ENCODE measurements around the gene NOL3. TPM values are rescaled to one million over a fixed set of nuclear protein-coding genes. Genes with fewer than 3 reads are reported as not detected.

Gene NOL3
- total RNA-seq, 1 donor from 2014 or later: 20.2 TPM

DNA sequence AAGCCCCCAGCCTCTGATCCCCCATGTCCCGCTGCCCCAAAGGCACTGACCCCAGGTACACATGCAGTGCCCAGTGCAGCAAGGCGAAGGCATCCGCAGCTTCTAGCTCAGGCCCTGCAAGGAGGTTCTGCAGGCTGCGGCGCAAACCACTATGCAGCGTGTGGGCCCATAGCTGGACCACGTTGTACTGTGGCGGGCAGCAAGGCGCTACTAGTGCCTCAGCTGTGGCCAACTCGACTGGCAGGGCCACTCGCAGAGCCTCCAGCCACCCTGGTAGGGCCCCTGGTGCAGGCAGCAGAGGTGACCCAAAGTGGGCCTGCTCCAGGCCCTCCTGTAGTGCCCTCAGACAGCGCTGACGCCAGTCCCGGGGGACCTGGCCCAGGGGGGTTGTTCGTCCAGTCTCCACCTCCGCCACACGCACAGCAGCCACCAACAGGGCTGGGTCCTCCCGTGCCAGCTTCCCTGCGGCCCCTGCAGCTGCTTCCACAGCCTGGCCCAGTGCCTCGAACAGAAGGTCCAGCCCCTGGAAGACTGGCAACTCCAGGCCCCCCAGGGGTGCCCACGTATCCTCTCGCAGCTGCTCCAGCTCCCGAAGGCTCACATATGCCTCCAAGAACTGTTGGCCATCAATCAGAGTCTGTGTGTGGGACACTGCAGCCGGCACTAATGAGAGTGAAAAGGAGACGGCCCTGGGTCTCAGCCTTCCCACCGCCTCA, 17.0 kb downstream of the NOL3 start:
- intact Hi-C loops (cut with micrococcal nuclease): no loop called here

DNA sequence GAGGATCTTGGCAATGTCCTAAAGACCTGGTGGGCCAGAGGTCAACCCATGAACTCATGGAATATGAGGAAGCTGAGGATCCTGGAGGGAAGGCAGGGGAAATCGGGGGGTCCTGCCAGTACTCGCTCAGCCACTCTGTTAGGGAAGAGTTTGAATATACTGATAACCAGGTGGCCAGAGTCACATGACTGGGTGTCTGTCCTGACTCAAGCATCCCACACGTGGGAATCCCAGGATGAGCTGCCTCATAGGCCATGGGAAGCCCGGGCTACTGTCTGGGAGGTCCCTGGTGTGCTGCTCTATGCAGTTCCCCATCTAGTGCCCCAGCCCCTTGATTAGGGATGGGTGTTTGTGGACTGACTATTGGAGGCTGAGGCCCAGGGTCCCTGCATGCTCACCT, 18.0 kb downstream of the NOL3 start:
- intact Hi-C loops (cut with micrococcal nuclease): no loop called here

DNA sequence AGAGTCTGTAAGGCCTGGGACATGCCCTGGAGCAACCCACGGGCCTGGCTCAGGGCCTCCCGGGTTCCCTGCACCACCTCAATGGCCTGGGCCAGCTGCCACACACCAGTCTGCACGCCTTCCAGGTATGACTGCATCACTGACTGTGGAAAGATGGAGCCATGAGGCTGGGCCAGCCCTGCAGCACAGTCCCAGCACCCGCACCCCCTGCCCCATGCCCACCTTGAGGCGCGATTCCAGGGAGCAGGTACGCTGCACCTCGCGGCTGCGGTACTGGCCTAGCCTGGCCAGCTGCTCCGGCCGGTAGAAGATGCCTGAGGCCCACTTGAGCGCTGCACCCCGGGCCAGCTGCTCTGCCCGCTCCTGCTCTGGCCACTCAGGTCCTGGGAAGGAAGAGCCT, 18.5 kb downstream of the NOL3 start:
- intact Hi-C loops (cut with micrococcal nuclease): no loop called here

DNA sequence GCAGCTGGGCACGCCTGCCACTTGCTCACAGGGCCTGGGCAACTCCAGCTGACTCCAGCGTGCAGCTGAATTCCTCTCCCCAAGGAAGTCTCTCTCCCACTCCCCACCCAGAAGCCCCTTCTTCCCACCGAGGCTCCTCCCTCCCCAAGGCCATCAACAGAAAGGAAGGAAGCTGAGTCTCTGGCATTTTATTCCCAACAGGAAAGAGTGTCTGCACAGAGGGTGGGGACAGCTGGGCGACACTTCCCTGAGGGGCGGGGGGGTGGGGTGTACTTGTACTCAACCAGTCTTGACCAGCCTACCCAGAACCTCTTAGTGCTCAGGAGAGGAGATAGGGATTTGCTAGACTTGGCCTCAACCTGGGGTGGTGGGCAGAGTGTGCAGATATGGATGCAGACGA, 19.7 kb downstream of the NOL3 start, which contains the start of gene EXOC3L1:
TSS of gene EXOC3L1 (minus strand) at position 96 of the 400 bp plus-strand sequence. CDS start 460 bp downstream, outside the sequence.
- intact Hi-C loops (cut with micrococcal nuclease): no loop called here

- intact Hi-C loops (cut with micrococcal nuclease): no loop called here
These were observed 20.4 kb downstream of the NOL3 start for GRCh38 chr16:67190448-67191399.

GRCh38 chr16:67191411-67191994, 21.2 kb downstream of the NOL3 start:
- intact Hi-C loops (cut with micrococcal nuclease): no loop called here

GRCh38 chr16:67191995-67192681, 21.8 kb downstream of the NOL3 start, which contains the start of gene E2F4:
TSS of gene E2F4 (plus strand) at chr16:67192155. CDS start at chr16:67192228, 73 bp downstream.
- intact Hi-C loops (cut with micrococcal nuclease): loop anchor here (1.0 to 2.0 kb wide), 2 partner anchors 35 to 52 kb away; partner anchors contain the start of gene TMEM208

DNA sequence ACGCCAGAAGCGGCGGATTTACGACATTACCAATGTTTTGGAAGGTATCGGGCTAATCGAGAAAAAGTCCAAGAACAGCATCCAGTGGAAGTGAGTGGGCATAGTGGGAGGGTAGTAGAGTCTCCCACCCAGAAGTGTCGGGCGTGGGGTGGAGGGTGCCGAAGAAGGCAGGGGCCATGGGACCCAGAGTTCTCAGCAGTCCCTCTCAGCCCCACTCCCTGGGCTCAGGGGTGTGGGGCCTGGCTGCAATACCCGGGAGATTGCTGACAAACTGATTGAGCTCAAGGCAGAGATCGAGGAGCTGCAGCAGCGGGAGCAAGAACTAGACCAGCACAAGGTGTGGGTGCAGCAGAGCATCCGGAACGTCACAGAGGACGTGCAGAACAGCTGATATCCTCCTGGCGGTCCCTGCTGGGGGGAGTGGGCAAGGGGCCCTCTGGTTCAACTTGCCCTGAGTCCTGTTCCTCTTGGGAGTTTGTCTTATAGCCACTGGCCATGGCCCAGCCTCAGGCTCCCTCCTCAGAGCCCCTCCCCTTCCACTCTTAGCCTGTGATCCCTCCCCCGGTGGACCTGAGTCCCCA, 22.5 kb downstream of the NOL3 start:
- intact Hi-C loops (cut with micrococcal nuclease): loop anchor here (1.0 to 2.0 kb wide), 2 partner anchors 34 to 51 kb away; partner anchors contain the start of gene TMEM208

GRCh38 chr16:67193536-67193935, 23.2 kb downstream of the NOL3 start:
- intact Hi-C loops (cut with micrococcal nuclease): loop anchor here (2.0 kb wide), 1 partner anchor 33 kb away; the partner anchor contains the start of gene TMEM208

DNA sequence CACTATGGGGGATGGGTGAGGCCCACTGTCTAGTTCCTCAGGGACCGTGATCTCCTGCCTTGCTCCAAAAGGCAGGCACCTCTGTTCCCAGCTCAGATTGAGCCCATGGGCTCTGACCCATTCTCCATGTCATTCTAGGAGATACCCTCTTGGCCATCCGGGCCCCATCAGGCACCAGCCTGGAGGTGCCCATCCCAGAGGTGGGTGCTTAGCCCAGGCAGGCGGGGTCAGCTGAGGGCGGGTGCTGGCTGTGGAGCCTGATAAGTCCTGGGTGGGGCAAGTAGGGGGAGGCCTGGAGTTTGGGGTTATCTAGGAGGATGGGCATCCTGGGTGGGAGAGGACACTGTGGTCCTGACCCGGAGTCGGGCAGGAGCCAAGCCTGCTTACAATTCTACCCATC, 23.9 kb downstream of the NOL3 start:
- intact Hi-C loops (cut with micrococcal nuclease): no loop called here

DNA sequence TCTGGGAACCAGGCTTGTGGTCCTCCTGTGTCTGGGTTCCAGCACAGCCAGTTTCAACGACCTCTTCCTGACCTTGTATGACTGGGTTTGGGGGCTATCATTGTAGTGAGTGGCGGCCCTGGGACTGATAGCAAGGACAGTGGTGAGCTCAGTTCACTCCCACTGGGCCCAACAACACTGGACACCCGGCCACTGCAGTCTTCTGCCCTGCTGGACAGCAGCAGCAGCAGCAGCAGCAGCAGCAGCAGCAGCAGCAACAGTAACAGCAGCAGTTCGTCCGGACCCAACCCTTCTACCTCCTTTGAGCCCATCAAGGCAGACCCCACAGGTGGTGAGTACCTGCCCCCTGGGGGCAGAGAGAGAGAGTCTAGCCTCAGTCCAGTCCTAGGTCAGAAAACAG, 25.3 kb downstream of the NOL3 start:
- intact Hi-C loops (cut with micrococcal nuclease): no loop called here

- intact Hi-C loops (cut with micrococcal nuclease): no loop called here
These were observed 26.5 kb downstream of the NOL3 start for GRCh38 chr16:67196881-67197280.

GRCh38 chr16:67197704-67198103, 27.4 kb downstream of the NOL3 start:
- intact Hi-C loops (cut with micrococcal nuclease): no loop called here

GRCh38 chr16:67198238-67198734, 27.9 kb downstream of the NOL3 start:
- intact Hi-C loops (cut with micrococcal nuclease): no loop called here

- intact Hi-C loops (cut with micrococcal nuclease): no loop called here
These were observed 28.9 kb downstream of the NOL3 start, which contains the start of gene ELMO3 for GRCh38 chr16:67199011-67199807. TSS of gene ELMO3 (plus strand) at chr16:67199131. CDS start at chr16:67199327, 196 bp downstream.

- intact Hi-C loops (cut with micrococcal nuclease): no loop called here
These were observed 29.5 kb downstream of the NOL3 start for GRCh38 chr16:67199808-67200198.

GRCh38 chr16:67200491-67200890, 30.2 kb downstream of the NOL3 start:
- intact Hi-C loops (cut with micrococcal nuclease): no loop called here

DNA sequence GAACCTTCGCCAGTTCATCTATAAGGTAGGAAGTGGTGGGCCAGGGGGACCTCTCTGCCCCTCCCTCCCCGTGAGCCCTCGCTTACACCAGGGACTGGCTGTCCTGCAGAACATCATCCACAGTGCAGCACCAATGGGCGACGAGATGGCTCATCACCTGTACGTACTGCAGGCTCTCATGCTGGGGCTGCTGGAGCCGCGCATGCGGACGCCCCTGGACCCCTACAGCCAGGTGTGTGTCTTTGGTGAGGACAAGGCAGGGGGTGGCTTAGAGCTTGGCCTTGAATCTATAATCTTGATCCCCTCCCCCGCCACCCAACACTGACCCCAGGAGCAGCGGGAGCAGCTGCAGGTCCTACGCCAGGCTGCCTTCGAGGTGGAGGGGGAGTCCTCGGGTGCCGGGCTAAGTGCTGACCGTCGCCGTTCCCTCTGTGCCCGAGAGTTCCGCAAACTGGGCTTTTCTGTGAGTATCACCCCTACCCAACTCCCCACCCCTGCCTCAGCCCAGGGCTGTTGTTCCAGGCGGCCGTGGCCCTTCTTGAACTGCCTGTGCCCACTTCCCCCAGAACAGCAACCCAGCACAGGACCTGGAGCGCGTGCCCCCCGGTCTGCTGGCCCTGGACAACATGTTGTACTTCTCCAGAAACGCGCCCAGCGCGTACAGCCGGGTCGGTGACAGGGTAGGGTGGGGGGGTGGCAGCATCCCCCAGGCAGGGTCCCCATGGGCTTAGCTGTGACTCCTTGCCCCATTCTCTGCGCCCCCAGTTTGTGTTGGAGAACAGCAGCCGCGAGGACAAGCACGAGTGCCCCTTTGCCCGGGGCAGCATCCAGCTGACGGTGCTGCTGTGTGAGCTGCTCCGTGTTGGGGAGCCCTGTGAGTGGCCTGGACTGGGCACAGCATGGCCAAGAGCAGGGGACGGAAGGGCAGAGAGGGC, 31.3 kb downstream of the NOL3 start:
- intact Hi-C loops (cut with micrococcal nuclease): no loop called here

All from T-helper 2 cell treated with Interferon-gamma antibody and Interleukin-4, amounts not matched to agents 100 ng/mL and 5 ng/mL, for 36 hours (primary cell).